HTR-8/SVneo (cell line): ENCODE data around the gene RNU7-1.

Experiments used
- DNase-seq: peaks from one replicate; pipeline ENCODE4 v3.0.0; 2011; ENCODE audit warnings: low spot score, mixed read lengths; ENCODE audit not compliant: insufficient read length
- FAIRE-seq: peaks from 2 replicates; lab custom pipeline; 2011; peaks lifted over from hg19 to GRCh38; lab: Jason Lieb, UNC

The RNU7-1 gene

DNA sequence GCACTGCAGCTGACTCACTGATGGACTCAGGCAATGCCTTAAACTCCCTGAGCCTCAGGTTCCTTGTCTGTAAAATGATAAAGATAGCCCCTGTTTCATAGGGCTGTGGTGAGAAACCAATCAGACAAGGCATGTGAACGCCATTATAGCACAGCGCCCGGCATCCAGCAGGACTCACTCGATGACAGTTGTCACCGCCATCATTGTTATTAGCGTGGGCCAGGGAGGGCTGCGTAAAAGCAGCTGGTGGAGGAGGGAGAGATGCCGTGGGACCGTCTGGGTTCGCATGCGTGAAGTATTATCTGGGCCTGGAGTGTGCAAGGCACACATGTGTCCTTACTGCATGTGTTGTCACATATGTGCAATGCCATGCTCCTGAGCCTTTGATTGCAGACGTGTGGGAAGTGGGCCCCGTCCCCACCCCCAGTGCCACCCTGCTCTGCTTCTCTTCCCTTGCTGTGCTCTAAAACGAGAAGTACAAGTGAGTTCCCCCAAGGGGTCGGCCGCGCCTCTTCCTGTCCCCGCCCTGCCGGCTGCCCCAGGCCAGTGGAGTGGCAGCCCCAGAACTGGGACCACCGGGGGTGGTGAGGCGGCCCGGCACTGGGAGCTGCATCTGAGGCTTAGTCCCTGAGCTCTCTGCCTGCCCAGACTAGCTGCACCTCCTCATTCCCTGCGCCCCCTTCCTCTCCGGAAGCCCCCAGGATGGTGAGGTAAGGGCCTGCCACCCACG, 7.4 kb downstream of the RNU7-1 start, which contains the start of gene PTPN6:
TSS of gene PTPN6 (plus strand) at position 546 of the 730 bp plus-strand sequence. CDS start at position 703, 157 bp downstream.
- DNase-seq, result no peak
- FAIRE-seq, result peak; percentile 4

DNA sequence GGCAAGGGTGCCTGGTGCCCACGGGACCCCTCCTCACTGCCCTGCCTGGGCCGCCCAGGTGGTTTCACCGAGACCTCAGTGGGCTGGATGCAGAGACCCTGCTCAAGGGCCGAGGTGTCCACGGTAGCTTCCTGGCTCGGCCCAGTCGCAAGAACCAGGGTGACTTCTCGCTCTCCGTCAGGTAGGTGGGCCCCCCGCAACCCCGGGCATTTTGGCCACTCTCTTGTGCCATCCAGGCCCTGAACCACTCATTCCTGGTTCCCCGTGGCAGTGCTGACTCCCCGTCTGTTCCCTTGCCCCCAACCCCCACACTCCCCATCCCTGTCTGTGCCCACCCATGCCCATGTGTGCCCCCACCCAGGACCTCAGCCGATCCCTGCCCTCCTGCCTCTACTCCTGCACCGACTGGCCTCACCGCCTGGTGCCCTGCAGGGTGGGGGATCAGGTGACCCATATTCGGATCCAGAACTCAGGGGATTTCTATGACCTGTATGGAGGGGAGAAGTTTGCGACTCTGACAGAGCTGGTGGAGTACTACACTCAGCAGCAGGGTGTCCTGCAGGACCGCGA, 8.0 kb downstream of the RNU7-1 start:
- FAIRE-seq (no peak), DNase-seq (no peak)

DNA sequence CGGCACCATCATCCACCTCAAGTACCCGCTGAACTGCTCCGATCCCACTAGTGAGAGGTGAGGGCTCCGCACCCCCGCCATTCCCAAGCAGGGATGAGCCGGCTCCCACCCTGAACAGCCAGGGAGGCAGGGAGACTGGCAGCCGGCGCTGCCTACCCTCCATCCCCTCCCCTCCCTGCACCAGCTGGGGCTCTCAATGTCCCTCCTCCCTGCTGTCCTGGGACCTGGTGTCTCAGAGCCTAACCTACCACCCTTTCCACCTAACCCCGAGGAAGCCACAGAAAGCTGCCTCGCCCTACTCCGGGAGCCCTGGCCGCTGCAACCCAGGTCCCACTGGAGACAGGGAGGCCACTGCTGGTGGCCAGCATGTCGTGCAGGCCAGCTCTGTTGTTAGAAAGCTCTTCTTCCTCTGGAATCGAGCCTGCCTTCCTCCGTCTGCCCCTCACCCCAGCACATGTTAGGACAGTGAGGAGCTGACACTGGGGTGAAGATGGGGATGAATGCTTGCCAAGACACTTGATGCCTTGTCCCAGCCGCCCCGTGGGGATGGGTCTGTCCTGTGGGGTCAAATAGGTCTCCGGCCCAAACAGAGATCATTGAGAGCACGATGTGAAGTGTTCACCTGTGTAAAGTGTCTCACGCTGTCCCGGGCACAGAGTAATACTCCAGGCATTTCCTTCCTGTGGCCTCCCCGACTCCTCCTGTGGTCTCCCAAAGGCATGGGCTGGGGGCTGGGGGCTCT, 8.7 kb downstream of the RNU7-1 start:
- DNase-seq, result no peak
- no peak for FAIRE-seq

DNA sequence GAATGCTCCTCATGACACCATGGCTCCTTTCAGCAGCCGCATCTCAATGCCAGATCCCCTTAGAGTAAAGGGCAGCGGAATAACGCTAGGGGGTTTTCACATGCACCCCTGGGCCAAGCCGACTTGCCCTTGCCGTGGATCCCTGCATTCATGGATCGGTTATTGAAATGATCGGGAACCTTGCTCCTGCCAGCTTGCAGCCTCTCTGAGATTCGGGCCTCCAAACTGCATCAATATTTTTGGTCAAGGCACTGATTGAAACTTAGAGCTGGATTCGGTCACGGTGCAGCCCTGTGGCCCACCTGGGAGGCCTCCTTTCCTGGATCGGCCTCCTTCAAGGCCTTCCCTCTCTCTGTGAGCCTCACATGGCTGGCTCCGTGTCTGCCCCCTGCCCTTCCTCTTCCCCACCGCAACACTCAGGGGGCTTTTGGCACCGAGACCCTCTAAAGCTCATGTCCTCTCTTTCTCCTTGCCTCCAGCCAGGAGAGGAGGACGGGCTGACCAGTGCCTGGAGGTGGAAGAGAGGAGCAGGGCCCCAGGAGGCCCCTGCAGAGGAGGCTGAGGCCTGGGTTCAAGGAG, 9.3 kb downstream of the RNU7-1 start:
- DNase-seq (no peak), FAIRE-seq (no peak)

DNA sequence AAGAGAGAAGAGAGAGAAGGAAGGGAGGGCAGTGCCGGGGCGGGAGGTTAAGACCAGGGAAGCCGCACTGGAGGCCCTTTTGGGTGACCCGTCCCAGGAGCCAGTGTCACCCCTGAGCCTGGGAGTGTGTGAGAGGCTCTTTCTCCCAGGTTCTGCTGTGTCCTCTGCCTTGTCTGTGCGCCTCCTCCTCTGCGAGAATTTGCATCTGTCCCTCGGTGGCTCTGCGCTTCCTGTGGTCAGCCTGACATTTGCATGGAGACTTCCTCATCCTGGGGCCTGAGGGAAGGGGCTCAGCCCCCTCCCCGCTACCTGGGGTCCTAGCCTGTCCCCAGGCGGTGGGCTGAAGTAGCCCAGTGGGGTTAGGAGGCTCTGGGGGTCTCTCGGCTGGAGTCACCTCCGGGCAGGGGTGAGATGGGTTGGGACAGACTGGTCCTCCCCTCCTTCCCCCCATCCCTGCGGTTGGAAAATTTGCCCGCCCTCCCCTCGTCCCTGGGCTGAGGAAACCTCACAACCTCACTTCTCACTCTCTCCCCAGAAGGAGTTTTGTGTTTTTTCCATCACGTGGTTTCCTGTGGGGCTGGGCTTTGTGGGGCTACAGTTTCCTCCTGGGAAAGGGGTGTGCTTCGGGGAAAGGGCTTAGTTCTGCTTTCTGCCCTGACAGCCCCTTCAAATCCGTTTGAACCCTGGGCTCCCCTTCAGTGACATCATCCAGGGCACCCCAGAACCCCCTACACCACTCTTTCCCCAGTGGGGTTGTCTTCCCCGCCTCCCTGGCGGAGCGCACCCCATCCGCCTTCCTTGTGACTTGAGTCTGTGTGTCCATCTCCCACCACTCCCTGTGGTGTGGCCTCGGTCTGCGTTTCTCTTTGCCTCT, 10.1 kb downstream of the RNU7-1 start:
- no peak for DNase-seq

DNA sequence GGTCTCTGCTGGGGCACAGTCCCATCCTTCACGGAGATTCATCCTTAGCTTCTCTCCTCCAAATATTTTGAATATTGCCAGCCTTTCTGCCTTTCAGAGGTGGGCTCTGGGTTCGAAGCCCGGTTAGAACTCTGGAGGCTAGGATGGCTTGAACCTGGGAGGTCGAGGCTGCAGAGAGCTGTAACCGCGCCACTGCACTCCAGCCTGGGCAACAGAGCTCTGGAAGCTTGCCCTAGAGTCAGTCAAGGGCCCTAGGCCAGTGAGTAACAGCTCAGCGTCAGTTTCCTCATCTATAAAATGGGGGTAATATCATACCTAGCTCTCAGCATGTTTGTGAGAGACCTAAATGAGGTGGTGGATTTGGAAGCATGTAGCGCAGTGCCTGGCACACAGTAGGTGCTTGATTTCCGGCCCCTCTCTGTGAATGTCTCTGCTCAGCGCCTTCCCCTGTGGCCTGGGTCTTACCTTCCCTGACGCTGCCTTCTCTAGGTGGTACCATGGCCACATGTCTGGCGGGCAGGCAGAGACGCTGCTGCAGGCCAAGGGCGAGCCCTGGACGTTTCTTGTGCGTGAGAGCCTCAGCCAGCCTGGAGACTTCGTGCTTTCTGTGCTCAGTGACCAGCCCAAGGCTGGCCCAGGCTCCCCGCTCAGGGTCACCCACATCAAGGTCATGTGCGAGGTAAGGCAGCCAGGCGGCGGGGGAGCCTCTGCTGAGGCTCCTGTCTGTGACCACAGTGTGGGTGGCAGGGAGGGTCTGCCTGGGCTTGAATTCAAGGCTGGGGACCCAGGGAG, 10.9 kb downstream of the RNU7-1 start:
- DNase-seq (no peak), FAIRE-seq (peak; percentile 9)

More for the DNA sequence above, 10.1 kb downstream of the RNU7-1 start:
- no peak for FAIRE-seq

DNA sequence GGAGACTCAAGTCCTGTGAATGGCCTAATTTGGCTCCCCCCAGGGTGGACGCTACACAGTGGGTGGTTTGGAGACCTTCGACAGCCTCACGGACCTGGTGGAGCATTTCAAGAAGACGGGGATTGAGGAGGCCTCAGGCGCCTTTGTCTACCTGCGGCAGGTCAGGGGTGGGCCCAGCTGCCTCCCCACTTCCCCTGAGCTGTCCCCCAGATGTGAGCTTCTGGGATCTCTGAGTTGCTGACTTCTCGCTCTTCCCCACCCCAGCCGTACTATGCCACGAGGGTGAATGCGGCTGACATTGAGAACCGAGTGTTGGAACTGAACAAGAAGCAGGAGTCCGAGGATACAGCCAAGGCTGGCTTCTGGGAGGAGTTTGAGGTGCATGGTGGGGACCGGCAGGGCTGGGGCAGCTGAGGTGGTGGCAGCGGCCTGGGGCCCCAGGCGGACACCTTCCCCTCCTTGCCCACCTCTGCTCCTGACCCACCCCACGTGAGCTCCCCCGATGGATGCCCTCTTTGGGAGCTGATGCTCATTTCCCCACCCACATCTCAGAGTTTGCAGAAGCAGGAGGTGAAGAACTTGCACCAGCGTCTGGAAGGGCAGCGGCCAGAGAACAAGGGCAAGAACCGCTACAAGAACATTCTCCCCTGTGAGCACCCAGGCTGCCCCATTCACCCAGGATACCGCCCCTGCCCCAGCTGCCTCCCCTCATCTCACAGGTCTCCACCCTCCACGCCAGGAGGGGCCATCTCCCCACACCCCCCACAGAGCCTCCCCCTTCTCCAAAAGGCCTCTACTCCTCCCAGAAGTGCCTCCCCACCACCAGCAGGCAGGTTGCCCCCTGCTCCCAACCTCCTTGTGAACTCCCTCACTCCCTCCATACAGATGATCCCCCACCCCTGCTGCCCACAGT, 11.7 kb downstream of the RNU7-1 start:
- FAIRE-seq, result no peak
- no peak for DNase-seq

DNA sequence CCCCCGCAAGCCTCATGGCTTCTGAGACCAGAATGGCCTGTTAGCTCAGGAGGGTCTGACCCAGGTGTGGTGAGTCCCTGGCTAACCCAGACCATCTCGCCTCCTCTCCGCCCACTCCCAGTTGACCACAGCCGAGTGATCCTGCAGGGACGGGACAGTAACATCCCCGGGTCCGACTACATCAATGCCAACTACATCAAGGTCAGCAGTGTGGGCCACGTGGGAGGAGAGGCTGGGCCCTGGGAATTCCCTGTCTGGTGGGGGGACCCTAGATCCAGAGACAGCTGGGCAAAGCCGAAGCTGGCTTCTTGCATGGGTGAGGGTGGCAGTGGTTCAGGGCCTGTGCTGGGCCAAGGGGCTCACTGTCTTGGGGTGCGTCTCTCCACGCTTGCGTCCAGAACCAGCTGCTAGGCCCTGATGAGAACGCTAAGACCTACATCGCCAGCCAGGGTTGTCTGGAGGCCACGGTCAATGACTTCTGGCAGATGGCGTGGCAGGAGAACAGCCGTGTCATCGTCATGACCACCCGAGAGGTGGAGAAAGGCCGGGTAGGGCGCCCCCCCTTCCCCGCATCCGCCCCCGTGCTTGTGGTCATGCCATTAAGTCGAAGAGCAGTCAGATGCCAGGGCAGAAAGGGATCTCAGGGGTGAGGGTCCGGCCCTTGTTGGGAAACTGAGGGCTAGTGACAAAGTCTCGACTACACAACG, 12.6 kb downstream of the RNU7-1 start:
- FAIRE-seq, result peak; percentile 90

DNA sequence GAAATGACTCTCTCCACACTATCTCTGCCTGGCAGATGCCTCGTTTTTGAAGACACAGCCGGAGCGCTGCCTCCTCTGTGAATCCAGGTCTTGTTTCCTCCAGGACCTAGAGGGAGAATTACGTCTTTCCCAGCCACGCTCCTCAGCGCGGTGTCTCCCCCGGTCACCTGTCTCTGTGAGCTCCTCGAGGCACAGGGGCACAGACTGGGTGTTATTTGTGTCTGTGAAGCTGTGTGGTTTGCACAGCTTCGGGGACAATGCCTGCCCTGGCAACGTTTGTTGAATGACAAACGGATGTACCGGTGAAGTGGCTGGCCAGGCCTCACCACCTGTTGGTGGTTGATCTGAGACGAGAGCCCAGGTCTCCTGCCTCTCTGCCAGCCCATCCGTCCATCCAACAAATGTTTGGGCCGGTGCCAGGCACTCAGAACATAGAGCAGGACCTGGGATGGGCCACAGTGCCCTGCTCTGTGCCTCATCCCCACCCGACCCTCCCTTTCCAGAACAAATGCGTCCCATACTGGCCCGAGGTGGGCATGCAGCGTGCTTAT, 13.6 kb downstream of the RNU7-1 start:
- no peak for FAIRE-seq

More for the DNA sequence above, 12.6 kb downstream of the RNU7-1 start:
- no peak for DNase-seq

DNA sequence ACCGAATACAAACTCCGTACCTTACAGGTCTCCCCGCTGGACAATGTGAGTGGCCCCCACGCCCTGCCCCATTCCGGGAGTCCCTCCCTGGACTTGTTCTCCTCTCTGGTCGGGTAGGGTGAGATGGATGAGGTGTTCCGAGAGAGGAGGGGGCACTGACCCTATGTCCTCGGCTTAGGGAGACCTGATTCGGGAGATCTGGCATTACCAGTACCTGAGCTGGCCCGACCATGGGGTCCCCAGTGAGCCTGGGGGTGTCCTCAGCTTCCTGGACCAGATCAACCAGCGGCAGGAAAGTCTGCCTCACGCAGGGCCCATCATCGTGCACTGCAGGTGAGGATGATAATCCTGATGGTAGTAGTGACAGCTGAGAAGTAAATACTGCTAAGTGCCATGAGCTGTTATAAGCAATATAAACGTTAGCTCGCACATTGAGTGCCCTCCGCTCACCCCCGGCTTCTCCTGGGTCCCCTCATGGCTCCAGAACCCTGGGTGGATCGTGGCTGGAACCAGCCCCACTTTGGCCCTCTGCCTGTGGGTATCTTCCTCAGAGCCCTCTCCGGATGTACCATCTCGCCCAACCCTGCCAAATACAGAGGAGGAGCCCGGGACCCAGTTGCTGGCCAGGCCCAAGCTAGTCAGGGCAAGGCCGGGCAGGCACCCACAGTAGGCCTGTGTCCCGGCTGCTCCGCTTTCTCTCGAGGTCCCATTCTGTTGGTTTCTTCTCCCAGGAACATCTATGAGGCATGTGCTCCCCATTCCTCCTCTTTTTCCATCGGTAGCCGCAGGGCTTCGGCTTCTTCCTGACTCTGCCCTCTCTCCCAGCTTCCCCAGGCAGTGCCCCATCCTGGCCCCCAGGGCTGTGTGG, 14.4 kb downstream of the RNU7-1 start:
- FAIRE-seq, result no peak
- no peak for DNase-seq

More for the DNA sequence above, 13.6 kb downstream of the RNU7-1 start:
- no peak for DNase-seq

DNA sequence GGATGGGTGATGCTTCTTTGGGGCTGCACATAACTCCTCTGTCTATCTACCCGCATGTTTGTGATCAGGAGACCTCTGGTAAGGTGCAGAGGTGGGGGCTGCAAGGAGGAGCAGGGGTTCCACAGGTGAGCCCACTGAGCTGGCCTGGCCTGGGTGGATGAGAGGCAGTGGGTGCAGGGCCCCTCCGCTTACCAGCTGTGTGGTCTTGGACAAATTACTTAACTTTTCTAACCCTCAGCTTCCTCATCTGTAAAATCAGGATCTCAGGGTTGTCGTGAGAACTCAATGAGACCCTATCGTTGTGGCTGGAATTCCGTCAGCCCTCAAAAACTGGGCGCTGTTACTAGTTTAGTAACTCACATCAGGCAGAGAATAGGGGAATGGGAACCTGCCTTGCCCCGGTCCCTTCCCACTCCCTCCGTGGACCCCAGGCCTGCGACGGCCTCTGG, 15.0 kb downstream of the RNU7-1 start:
- DNase-seq (no peak), FAIRE-seq (no peak)

DNA sequence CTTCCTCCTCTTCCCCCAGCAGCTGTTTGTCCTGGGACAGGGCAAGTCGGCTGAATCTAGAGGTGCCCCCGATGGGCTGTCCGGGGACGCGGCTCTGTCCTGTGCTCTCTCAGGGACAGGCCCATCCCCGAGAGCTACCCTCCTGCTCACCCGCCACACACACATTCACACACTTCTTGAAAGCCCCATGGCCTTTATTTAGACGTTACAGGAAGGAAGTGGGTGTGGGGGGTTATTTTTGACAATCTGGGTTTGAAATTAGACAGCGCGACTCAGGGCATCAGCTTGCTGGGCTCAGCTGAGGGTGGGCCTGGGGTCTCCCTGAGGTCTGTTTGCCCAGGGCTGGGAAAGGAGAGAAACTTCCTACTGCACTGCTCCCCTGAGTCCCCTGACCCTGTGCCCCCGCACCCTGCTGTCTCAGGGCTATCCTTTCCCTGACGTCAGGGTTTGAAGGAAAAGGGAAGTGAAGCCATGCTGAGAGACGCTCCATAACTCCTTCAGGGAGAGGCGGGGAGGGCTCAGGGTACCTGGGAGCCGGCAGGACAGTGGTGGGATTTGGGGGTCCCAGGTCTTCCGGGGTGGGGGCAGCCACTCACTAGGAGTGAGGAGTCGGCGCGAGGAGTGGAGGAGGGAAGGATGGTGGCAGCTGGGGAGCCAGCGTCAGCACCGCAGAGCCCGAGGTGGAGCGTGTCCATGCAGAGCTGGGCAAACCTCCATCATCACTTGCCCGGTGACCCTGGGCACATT, 15.6 kb downstream of the RNU7-1 start:
- FAIRE-seq, result no peak

DNA sequence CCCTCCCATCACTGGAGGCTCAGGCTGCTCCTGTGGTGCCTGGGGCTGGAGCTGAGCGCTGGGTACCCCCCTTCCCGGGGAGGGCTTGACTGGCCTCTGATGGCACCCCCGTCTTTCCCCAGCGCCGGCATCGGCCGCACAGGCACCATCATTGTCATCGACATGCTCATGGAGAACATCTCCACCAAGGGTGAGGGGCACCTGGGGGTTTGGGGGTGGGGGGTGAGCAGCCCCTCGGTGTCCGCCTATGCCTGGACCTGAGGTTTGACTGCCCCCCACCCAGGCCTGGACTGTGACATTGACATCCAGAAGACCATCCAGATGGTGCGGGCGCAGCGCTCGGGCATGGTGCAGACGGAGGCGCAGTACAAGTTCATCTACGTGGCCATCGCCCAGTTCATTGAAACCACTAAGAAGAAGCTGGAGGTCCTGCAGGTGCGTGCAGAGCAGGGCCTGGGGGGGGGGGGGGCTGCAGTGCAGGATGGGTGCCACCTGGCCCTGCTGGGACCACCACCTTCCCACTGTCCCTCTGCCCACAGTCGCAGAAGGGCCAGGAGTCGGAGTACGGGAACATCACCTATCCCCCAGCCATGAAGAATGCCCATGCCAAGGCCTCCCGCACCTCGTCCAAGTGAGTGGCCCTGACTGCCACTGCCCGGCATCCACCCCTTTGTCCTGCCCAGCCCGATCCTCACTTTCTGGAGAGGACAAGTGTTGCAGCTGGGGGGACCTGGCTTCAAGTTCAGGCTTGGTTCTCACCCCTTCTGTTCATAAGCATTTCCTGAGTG, 16.4 kb downstream of the RNU7-1 start:
- no peak for FAIRE-seq

More for the DNA sequence above, 15.6 kb downstream of the RNU7-1 start:
- DNase-seq, result no peak

DNA sequence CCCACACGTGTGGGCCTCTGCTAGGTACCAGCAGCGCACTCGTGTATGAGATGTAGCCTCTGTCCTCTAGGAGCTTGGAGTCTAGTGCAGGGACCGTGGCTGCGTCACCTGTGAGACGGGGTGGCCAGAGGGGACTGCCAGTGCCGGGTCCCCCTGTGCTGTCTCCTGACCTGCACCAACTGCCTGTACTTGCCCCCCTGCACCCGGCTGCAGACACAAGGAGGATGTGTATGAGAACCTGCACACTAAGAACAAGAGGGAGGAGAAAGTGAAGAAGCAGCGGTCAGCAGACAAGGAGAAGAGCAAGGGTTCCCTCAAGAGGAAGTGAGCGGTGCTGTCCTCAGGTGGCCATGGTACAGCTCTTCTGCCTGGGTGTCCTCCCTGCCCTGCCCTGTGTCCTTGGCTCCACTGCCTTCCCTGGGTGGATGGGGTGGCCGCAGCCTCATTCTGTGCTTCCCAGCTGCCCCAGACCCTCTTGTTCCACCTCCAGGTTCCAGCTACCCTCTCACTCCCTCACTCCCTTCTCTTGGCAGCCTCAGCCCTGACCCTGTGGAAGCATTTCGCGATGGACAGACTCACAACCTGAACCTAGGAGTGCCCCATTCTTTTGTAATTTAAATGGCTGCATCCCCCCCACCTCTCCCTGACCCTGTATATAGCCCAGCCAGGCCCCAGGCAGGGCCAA, 17.1 kb downstream of the RNU7-1 start:
- FAIRE-seq, result no peak
- peak; percentile 54 for DNase-seq

More for the DNA sequence above, 16.4 kb downstream of the RNU7-1 start:
- no peak for DNase-seq
